OCI-LY3 (cell line): ENCODE results near the gene EIF3K.

Experiments used
- EZH2phosphoT487 ChIP-seq: fragments of 200-600 bp; shearing (Covaris generic); IDR thresholded peaks from 2 replicates; pipeline ENCODE4 v1.6.1; 2018; ENCODE audit warnings: antibody characterized with exemption, mixed run types, low read depth
- TF ChIP-seq, protein P1 (sequence below): fragments of 200-600, 300-600 bp; sonication (generic); IDR thresholded peaks from 2 replicates; pipeline ENCODE4 v1.5.1; 2014; ENCODE audit warnings: antibody characterized with exemption, low read length, low read depth

DNA sequence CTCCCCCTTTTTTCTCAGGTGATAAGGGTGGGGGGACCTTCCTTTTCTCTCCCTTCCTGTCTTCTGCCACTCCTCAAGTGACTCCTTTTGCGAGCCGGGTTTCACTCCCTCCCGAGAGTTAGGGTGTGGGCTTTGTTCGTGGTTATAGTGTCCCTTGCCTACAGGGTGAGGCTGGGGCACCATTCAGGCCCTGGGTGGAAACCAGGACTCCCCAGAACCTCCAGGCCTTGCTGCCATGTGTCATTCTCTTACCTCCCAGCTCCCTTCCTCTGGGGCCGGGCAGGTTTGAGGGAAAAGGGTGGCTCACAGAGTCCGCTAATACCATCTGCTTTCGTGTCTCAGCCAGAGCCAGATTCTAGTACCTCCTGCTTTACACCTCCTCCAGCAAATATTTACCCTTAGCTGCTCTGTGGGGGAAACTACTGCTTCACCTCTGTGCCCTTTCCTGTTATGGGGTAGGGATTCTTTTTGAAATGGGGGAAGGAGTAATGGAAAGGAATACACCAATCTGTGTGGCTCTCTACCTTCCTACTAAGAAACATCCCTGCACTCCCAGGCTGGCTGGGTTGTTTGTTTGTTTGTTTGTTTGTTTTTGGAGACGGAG, 31.3 kb downstream of the EIF3K start:
- TF ChIP-seq, protein P1, sequence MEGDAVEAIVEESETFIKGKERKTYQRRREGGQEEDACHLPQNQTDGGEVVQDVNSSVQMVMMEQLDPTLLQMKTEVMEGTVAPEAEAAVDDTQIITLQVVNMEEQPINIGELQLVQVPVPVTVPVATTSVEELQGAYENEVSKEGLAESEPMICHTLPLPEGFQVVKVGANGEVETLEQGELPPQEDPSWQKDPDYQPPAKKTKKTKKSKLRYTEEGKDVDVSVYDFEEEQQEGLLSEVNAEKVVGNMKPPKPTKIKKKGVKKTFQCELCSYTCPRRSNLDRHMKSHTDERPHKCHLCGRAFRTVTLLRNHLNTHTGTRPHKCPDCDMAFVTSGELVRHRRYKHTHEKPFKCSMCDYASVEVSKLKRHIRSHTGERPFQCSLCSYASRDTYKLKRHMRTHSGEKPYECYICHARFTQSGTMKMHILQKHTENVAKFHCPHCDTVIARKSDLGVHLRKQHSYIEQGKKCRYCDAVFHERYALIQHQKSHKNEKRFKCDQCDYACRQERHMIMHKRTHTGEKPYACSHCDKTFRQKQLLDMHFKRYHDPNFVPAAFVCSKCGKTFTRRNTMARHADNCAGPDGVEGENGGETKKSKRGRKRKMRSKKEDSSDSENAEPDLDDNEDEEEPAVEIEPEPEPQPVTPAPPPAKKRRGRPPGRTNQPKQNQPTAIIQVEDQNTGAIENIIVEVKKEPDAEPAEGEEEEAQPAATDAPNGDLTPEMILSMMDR = no peak
- TF ChIP-seq EZH2phosphoT487 = no peak
